Myometrial cell (primary cell): ENCODE data around the gene RPGR. TPM values are rescaled to one million over a fixed set of nuclear protein-coding genes. Genes with fewer than 3 reads are reported as not detected.

Experiments
- total RNA-seq: library from RNA; depleted of rRNA; stranded (reverse); fragments of >200 nt; gene quantifications from 2 replicates; pipeline ENCODE4 v1.2.3, GENCODE V29; 2015

RPGR gene, protein sequence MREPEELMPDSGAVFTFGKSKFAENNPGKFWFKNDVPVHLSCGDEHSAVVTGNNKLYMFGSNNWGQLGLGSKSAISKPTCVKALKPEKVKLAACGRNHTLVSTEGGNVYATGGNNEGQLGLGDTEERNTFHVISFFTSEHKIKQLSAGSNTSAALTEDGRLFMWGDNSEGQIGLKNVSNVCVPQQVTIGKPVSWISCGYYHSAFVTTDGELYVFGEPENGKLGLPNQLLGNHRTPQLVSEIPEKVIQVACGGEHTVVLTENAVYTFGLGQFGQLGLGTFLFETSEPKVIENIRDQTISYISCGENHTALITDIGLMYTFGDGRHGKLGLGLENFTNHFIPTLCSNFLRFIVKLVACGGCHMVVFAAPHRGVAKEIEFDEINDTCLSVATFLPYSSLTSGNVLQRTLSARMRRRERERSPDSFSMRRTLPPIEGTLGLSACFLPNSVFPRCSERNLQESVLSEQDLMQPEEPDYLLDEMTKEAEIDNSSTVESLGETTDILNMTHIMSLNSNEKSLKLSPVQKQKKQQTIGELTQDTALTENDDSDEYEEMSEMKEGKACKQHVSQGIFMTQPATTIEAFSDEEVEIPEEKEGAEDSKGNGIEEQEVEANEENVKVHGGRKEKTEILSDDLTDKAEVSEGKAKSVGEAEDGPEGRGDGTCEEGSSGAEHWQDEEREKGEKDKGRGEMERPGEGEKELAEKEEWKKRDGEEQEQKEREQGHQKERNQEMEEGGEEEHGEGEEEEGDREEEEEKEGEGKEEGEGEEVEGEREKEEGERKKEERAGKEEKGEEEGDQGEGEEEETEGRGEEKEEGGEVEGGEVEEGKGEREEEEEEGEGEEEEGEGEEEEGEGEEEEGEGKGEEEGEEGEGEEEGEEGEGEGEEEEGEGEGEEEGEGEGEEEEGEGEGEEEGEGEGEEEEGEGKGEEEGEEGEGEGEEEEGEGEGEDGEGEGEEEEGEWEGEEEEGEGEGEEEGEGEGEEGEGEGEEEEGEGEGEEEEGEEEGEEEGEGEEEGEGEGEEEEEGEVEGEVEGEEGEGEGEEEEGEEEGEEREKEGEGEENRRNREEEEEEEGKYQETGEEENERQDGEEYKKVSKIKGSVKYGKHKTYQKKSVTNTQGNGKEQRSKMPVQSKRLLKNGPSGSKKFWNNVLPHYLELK
- total RNA-seq, result 4.9 and 30.3 TPM in 2 replicates

GRCh38 chrX:38327007-38327774 lies at the start of gene RPGR:
Gene RPGR (minus strand): TSS chrX:38327509. CDS start chrX:38327367, 142 bp downstream.

DNA sequence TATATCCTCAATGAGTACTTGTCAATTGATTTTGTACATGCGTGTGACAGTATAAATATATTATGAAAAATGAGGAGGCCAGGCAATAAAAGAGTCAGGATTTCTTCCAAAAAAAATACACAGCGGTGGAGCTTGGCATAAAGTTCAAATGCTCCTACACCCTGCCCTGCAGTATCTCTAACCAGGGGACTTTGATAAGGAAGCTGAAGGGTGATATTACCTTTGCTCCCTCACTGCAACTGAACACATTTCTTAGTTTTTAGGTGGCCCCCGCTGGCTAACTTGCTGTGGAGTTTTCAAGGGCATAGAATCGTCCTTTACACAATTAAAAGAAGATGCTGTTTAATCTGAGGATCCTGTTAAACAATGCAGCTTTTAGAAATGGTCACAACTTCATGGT lies 25.1 kb upstream of the RPGR start, which contains the start of gene OTC:
Gene OTC, plus strand, starts transcription at position 243 of the 400 bp plus-strand sequence. Its CDS starts 93 bp downstream, at position 336.

GRCh38 chrX:38220415-38221390 lies 106.6 kb downstream of the RPGR start, which contains the start of gene SRPX:
Gene SRPX (minus strand): TSS chrX:38220871. CDS start chrX:38220792, 79 bp downstream.

Other genes with a start within 250 kb of the RPGR start
- gene SRPX, start 106.6 kb downstream of the RPGR start, total RNA-seq, result 37.2 and 39.0 TPM in 2 replicates
- gene OTC, start 25.1 kb upstream of the RPGR start, total RNA-seq, result not detected in 2 replicates
- not detected in 2 replicates for gene TSPAN7, start 234.0 kb upstream of the RPGR start, total RNA-seq